Stimulated activated CD4-positive, alpha-beta T cell treated with anti-CD3 and anti-CD28 coated beads, Interleukin-2, amount 100 ng/mL, for 24 hours (primary cell): ENCODE measurements around the gene SORBS1.

ENCODE experiments used
- DNase-seq, 2 donors: peaks; one replicate each; pipeline ENCODE4 v3.0.0-alpha.2; 2020

The SORBS1 gene

DNA sequence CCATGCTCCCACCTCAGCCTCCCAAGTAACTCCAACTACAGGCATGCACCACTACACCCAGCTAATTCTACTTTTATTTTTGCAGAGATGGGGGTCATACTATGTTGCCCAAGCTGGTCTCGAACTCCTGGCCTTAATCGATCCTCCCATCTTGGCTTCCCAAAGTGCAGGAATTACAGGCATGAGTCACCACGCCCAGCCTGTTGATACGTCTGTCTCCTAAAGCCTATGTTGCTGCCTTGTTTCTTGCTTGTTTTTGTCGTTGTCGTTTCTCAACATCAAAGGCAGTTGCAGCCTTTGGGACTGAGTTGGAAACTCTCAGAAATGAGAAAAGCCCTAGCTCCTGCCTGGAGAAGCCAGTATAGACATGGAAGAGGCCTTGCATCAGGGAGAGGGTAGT is 49.9 kb downstream of the SORBS1 start:
- DNase-seq, result no peak

DNA sequence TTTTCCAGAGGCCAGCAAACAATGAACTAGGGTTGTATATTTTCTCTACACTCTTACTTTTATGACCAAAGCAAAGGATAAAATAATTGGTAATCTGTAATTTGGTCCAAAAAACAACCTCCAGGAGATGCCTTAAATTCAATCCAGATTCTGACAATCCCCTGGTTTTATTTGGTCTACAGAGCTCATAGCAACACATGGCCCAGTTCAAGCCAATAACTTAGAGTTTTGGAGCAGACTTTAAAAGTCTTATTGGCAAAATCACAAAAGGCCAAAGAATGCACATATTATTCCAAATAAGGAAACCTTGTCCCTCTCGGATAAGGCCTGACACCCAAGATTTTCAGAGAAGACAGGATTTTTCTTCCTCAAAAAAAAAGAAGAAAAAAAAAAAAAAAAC is 51.9 kb downstream of the SORBS1 start:
- no peak for DNase-seq

DNA sequence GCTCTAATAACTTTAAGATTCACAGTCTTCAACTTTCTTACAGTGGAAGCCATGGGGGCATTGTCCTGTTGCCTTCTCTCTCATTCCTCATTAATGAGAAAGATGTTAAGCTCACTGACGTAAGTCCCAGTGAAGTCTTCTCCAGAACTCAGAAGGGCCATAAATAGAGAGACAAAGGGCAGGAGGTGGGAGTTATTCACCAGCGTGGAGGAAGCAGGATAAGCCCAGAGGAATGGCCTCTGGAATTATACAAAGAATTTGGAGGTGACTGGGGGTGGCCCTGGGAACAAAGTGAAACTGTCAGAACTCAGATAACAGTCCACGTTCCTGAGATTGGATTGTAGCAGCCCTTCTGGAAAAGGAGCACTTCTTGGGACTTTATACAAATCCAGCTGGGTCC is 52.4 kb downstream of the SORBS1 start:
- no peak for DNase-seq

DNA sequence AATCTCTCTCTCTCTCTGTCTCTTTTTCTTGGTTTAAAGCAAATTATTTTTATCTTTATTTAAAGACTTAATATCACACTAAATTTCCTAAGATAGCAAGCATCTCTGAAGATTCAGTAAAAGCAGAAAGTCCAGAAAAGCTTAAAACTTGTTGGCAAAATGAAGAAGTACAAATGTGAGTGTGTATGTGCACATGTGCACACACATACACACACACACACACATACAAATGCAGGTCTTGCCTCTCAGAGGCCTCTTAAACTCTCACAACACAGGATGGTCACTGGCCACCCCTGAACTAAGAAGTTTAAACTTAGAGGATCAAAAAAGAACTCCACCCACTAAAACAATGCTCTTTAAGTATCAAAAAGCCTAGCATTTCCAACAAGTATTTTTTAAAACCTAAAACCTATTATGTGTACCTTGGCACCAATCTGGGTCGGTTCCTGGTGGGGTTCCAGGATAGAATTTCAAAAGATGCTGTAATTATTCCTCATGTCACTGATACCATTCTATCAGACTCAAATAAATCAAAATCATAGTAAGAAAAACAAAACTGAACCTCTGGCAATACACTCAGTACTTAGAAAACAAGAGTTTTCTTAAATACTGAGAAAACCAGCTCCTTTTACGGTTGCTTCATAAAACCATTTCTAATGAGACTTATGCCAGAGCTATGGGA is 55.0 kb downstream of the SORBS1 start:
- DNase-seq, result no peak

- DNase-seq, result no peak
Observed at GRCh38 chr10:95505641-95506040, 55.5 kb downstream of the SORBS1 start.

DNA sequence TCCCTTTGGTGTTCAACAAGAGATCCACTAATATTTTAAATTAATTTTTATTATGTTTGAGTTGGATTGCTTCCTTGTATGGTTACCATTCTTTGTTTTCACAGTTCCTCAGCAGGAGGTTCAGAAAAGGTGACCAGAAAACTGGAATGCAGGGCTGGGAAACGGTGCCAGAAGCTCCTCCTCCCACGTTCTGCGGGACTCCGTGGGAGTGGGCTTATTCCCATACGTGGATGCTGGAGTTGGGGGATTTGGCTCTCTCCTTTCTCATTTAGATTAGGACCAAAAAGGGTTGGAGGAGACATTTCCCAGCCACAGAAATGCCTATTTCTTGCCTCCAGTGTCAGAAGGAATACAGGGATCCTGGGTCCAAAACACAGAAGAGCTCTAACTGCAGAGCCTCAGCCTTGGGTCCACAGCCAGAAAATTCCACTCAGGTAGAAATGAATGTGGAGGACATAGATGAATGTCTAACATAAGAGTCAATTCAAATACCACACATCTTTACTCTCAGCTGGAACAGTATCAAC is 56.0 kb downstream of the SORBS1 start:
- DNase-seq, result no peak

- DNase-seq, result no peak
Observed at GRCh38 chr10:95504246-95504691, 56.9 kb downstream of the SORBS1 start.

- no peak for DNase-seq
Observed at GRCh38 chr10:95503526-95503925, 57.6 kb downstream of the SORBS1 start.

DNA sequence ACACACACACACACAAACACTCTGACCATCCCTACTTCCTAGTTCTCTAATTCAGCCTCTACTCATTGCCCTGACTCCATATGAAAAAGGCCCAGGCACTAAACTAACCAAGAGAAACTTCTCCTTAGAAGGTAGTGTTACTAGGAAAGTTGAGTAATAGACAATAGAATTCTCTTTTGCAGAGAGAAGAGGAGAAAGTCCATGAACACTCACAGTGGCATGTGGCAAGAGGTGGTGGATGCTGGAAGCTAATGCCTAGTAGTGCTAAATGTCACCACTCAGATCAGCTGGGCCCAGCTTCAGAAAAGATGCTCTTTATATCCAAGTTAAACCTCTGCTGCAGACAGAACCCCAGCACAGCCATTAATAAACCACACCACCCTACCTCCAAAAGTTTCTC is 58.2 kb downstream of the SORBS1 start:
- no peak for DNase-seq

GRCh38 chr10:95502377-95502776 is 58.8 kb downstream of the SORBS1 start:
- no peak for DNase-seq

DNA sequence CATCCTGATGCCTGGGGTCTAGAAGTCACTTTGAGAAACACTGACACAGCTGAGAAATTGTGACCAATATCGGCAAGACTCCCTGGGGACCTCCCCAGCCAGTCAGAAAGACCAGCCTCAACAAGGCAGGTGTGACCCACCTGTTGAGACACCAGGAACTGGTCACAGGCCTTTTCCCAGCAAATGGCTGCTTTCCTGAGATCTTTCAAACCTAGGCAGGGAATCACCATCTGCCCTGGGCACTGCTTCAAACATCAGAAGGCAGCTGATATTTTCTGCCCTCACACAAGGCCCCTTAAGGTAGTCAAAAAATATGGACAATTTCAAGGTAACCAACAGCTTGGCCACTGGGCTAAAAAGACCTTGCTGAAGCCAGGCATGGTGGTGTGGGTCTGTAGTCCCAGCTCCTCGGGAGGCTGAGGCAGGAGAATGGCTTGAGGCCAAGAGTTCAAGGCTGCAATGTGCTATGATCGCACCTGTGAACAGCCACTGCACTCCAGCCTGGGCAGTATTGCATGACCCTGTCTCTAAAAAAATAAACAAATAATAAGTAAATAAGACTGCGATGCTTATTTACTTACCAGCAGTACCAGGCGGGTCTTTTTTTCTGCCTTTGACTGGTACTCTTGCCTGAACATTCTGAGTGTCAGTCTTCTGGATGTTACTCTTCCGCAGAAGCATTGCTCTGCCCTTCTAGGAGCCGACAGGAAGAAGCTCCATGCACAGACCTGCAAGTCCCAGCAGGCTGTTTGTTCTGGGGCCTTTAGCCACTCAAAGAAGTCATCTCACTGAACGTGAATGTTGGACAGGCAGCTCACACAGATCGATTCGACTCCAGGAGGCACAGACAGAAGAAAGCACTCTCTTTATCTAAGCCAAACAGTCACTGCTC is 59.7 kb downstream of the SORBS1 start:
- DNase-seq, result no peak

GRCh38 chr10:95500649-95501048 is 60.5 kb downstream of the SORBS1 start:
- peak in 1 of 2 donors; percentile 2 for DNase-seq

- no peak for DNase-seq
Observed at GRCh38 chr10:95500097-95500496, 61.1 kb downstream of the SORBS1 start.

DNA sequence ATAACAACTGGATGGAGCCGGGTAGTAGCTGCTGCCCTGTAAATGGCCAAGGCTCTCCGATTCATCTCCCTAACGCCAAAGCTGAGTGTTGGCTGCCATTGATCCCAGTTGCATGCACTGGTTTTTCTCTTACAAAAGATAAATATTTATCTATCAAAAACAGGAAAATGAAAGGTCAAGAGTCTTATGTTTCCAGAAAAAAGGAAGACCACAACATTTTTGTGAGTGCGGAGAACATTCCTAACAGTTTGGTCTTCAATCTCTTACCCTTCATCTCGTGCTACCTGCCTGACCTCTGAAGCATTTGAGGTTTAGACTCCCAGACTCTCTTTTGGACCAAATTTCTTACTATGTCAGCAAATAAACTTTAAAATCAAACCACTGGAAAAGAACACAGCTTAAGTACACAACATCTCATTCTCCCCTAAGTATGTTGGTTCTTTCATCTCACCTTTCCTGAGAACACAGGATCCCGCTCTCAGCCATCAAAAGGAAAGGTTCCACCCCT is 61.6 kb downstream of the SORBS1 start:
- DNase-seq, result no peak

DNA sequence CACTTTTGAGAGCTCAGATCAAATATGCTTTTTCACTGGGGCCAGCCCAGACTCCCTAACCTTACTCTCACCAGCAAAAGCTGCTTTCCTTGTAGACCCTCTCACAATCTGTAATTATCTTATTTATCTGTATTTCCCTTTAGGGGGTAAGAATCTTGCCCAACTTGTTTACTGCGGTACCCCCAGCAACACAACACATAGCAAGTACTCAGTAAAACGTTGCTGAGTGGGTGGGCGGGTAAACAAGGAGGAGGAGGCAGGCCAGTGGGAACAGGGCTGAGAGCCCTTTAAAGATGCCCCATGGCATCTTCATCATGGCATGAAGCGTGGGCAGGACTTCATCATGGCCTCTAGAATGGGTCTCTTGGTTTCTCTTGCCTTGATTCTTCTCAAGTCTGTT is 64.2 kb downstream of the SORBS1 start:
- DNase-seq, result no peak

DNA sequence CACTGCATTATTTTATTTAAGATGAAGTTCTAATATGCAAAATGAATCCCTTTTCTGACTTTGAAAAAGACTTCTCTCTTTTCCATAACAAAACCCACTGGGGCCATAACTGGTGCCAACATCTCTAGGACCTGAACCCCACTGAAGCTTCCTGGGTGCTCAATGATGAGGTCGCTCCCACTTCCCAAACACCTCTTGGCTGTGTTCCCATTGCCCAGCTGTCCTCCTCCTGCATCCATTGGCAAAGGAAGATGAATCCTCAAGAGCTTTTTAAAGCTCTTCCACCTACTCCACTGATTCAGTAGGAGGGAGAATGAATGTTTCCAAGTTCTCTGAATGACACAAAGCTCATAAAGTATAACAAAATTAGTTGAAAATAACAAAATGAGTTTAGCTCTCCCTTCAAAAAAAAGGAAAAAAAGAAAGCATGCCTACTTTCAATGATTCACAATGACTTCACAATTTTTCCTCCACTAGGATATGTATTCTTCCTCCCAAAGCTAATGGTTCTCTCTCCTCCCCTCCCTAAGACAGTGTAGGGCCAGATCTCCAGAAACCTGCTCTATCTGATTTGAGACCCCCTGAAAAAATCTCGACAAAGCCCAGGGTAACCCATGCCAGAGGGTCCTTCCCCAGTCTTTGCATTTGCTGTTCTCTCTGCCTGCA is 64.8 kb downstream of the SORBS1 start:
- no peak for DNase-seq

GRCh38 chr10:95493862-95494261 is 67.3 kb downstream of the SORBS1 start:
- no peak for DNase-seq

- no peak for DNase-seq
Observed at GRCh38 chr10:95487994-95488393, 73.2 kb downstream of the SORBS1 start.

DNA sequence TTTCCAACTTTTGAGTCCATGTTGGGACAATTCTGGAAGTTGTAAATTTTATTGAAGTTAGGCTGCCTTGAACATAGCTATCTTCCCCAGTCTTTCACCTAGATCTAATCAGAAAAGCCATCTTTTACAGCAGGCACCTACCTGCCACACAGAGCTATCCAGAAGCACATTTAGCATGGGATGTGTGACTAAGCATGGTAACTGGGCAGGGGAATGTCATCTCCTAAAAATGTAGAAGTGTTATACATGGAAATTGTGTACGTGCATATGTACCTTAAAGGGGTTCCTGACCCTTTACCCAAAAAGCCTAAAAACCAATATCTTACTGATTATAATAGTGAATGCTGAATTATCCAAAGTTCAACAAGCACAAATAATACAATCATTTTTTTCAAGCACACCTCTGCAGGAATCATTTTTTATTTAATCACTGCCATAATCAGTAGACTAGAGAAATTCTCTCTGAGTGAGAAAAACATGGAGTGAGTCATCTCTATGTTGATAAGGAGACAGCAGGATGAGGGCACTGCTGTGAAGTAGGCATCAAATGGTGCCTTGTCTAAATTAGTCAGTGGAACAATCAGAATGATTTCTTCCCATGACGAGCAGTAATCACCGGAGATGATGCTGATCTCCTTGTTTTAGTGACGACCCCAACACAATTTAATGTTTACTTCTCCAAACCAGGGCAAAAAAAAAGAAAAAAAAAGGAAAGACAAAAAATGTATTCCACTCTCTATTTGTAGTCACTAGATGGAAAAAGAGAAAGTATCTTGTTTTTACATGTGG is 75.9 kb downstream of the SORBS1 start:
- DNase-seq, result no peak

- no peak for DNase-seq
Observed at GRCh38 chr10:95482501-95483233, 78.5 kb downstream of the SORBS1 start.

- no peak for DNase-seq
Observed at GRCh38 chr10:95480901-95481491, 80.2 kb downstream of the SORBS1 start.
